Psoas muscle (tissue), 8 donors: Measurements from ENCODE around the gene FANK1. TPM values are rescaled to one million over a fixed set of nuclear protein-coding genes. Genes with fewer than 3 reads are reported as not detected.
A peak's percentile ranks its signal among the peaks of the same experiment; 100 is the strongest.

Source experiments
- ATAC-seq, 4 donors: fragments of 200-7000 bp; cut with Tn5 transposase; one replicate each; pipeline ENCODE4 v1.9.1; 2020; ENCODE audit warnings: moderate library complexity in 3 of 4, mild to moderate bottlenecking in 2 of 4
- DNase-seq, 2 donors: peaks; one replicate each; pipeline ENCODE4 v3.0.0-alpha.2; 2020
- H3K27ac ChIP-seq: fragments of 200-600 bp; one replicate; pipeline ENCODE4 v1.8.0; 2022
- H3K27me3 ChIP-seq, 3 donors: fragments of 200-600 bp in 1 of 3; one replicate each; pipeline versions ENCODE4 v1.6.1 to v1.8.0; 2013 to 2022; ENCODE audit warnings: low read length in 2 of 3, mild to moderate bottlenecking in 2 of 3, moderate library complexity in 1 of 3; ENCODE audit not compliant: insufficient read depth in 3 of 3
- H3K36me3 ChIP-seq, 2 donors: fragments of 200-600 bp in 1 of 2; one replicate each; pipeline versions ENCODE4 v1.6.1 to v1.8.0; 2013 to 2022; ENCODE audit warnings: low read depth in 1 of 2, mild to moderate bottlenecking in 1 of 2, moderate library complexity in 1 of 2; ENCODE audit not compliant: insufficient read depth in 1 of 2
- H3K4me1 ChIP-seq: fragments of 200-600 bp; one replicate; pipeline ENCODE4 v1.8.0; 2022
- H3K4me3 ChIP-seq: fragments of 200-600 bp; one replicate; pipeline ENCODE4 v1.8.0; 2022; ENCODE audit warnings: mild to moderate bottlenecking
- H3K9me3 ChIP-seq: fragments of 200-600 bp; one replicate; pipeline ENCODE4 v1.8.0; 2022
- WGBS, 3 donors: extraction: QIAGEN DNeasy Blood & Tissue Kit; methylation state at CpG; one replicate each; pipeline versions ENCODE4 v1.1.6 to v1.1.7; 2013; 5-methylcytosine and 5-hydroxymethylcytosine counted together
- intact Hi-C, 2 donors: fragments of 100-400 bp; cut with DNase I; formaldehyde crosslinking; loops; one replicate each; pipeline versions ENCODE4 v1.11.0 to v1.14.2; 2022
- polyA plus RNA-seq, 3 donors: library from polyadenylated mRNA; stranded (reverse); fragments of 200-250 nt; gene quantifications; one replicate each; pipeline ENCODE4 v1.2.3, GENCODE V29; 2013
- total RNA-seq, 4 donors: library from RNA; stranded (reverse); fragmentation: NEBNext Ultra II Directional in 2 of 4; extraction: Animal tissue kit (Norgen Biotek cat#: 25700) in 2 of 4; gene quantifications; one replicate each; pipeline versions ENCODE4 v1.2.1 to v1.2.4, GENCODE V29; 2021 to 2023
- TF ChIP-seq, protein P1 (sequence below): fragments of 200-600 bp; IDR thresholded peaks from one replicate; pipeline ENCODE4 v1.8.0; 2022; ENCODE audit warnings: antibody characterized with exemption
- donor health status: healthy with polysubstance abuse.
- donor health status: DM: no; HTN: no; CAD: no; lungs with moderate emphysema.
- donor health status: Bipolar disorder and iron deficiency.
- donor health status: healthy.
- donor health status: DM: yes; HTN: yes; CAD: no.
- donor health status: DM: no; HTN: no; CAD: no.
- donor health status: DM: no; HTN: no; CAD: no.
- donor health status: DM: yes; HTN: yes; CAD: no.

The FANK1 gene
- total and polyA plus RNA-seq, 7 donors, result 0.23 to 0.49 (median 0.29) TPM; not detected in 3

DNA sequence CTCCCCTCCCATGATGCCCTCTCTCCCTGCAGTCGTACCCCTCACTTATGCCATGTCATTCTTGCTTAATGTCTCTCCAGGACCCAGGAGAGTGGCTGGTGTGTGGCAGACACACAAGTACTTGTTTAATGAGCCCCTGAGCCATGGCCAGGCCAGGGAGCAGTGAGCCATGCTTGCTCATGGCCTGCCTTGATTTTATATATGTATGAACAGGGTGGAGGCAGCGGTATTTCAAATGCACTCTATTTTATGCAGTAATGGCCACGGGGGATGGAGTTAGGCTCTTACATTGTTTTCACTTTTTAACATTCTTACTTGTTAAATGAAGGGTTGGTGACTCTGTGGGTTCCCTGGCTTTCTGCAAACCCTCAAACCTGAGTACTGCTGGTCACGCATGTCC lies 144.8 kb downstream of the FANK1 start:
- Histone ChIP-seq H3K9me3 (no peaks in the 10 kb centered on the region), H3K36me3 (no peaks in the 10 kb centered on the region), H3K4me3 (no peak overlapping the region), H3K27me3 (no peaks in the 10 kb centered on the region), H3K4me1 (no peaks in the 10 kb centered on the region), H3K27ac (no peak overlapping the region)
- TF ChIP-seq, protein P1, sequence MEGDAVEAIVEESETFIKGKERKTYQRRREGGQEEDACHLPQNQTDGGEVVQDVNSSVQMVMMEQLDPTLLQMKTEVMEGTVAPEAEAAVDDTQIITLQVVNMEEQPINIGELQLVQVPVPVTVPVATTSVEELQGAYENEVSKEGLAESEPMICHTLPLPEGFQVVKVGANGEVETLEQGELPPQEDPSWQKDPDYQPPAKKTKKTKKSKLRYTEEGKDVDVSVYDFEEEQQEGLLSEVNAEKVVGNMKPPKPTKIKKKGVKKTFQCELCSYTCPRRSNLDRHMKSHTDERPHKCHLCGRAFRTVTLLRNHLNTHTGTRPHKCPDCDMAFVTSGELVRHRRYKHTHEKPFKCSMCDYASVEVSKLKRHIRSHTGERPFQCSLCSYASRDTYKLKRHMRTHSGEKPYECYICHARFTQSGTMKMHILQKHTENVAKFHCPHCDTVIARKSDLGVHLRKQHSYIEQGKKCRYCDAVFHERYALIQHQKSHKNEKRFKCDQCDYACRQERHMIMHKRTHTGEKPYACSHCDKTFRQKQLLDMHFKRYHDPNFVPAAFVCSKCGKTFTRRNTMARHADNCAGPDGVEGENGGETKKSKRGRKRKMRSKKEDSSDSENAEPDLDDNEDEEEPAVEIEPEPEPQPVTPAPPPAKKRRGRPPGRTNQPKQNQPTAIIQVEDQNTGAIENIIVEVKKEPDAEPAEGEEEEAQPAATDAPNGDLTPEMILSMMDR, result no peak
- ATAC-seq (no peak), DNase-seq (no peak)
- intact Hi-C loops, result no loop called here
- WGBS, 3 donors, result 92 to 99% (median 94%) methylated on average over 4 of the region's 4 CpGs

DNA sequence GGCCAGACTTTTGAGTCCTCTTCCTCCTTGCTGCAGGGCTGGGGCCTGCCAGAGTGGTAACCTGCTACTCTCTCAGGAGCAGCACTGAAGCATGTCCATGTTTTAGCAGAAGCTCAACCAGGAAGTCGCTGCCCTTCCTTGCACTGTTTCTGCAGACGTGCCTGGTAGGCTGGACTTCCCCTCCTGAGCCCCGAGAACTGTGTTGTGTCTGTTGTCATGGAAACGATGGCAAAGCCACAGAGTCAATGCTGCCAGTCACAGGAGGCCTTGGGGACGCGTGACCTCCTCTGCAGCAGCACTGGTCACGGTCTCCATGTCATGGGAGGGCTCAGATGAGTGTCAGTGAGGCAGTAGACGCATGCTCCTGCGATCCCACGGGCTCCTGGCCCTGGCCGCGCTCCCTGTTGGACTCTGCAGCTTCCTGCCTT lies 145.5 kb downstream of the FANK1 start:
- no peak overlapping the region for H3K4me3 ChIP-seq
- DNase-seq, result peak; percentile 74 to 87
- 6 to 10% (median 7%) methylated on average over 12 of the region's 12 CpGs for WGBS, 3 donors
- TF ChIP-seq, protein P1, result no peak
- no peaks in the 10 kb centered on the region for H3K9me3 ChIP-seq
- H3K27ac ChIP-seq, result peak overlapping the region; percentile 36
- H3K36me3 ChIP-seq, result no peaks in the 10 kb centered on the region
- intact Hi-C loops, result no loop called here
- H3K27me3 ChIP-seq, result no peaks in the 10 kb centered on the region
- no peaks in the 10 kb centered on the region for H3K4me1 ChIP-seq
- ATAC-seq, result peak; percentile 59 to 87 (median 80)

DNA sequence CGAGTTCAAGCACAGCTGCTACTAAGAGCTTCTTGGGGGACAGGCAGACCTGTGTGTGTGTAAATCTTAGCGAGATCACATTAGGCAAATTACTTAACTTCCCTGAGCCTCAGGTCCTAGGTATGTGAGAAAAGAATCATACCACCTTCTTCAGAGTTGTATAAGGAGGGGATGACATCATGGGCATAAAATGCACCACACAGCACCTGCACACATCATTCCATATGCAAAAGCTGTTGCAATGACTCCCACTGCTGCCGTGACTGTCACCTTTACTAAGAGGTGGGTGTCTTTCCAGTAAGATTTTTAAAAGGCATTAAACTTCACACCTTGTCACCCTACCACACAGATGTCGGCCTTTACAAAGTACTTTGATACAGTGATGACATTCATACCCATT lies 146.0 kb downstream of the FANK1 start:
- ATAC-seq, result no peak
- TF ChIP-seq, protein P1, result no peak
- 40 to 55% (median 42%) methylated on average over 4 of the region's 4 CpGs for whole genome bisulfite sequencing, 3 donors
- intact Hi-C loops, result no loop called here
- Histone ChIP-seq H3K27ac (peak overlapping the region; percentile 9), H3K9me3 (no peaks in the 10 kb centered on the region), H3K36me3 (no peaks in the 10 kb centered on the region), H3K4me3 (no peak overlapping the region), H3K27me3 (no peaks in the 10 kb centered on the region), H3K4me1 (no peaks in the 10 kb centered on the region)
- no peak for DNase-seq

DNA sequence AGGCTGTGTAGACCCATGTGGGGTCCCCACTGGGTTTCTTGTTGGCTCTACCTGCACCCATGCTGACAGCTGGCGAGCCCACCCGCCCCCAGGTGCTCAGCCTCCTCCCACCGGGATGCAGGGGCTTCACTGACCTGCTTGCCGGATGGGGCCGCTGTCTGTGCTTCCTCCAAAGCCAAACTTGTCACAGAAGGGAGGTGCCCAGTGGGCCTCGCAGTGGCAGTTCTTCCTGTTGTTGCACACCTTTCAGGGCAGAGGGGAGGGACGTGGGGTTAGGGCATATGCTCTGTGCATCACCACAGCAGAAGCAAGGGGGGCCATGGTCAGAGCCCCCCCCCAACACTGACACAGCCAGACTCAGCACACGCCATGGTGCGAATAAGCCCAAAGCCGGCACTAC lies 146.5 kb downstream of the FANK1 start:
- Histone ChIP-seq H3K9me3 (no peaks in the 10 kb centered on the region), H3K27me3 (no peaks in the 10 kb centered on the region), H3K36me3 (no peaks in the 10 kb centered on the region), H3K4me3 (no peak overlapping the region), H3K27ac (no peak overlapping the region), H3K4me1 (no peaks in the 10 kb centered on the region)
- ATAC-seq (no peak), DNase-seq (no peak)
- TF ChIP-seq, protein P1, result no peak
- 82 to 89% (median 87%) methylated on average over 10 of the region's 10 CpGs for whole genome bisulfite sequencing, 3 donors
- intact Hi-C loops, result no loop called here

DNA sequence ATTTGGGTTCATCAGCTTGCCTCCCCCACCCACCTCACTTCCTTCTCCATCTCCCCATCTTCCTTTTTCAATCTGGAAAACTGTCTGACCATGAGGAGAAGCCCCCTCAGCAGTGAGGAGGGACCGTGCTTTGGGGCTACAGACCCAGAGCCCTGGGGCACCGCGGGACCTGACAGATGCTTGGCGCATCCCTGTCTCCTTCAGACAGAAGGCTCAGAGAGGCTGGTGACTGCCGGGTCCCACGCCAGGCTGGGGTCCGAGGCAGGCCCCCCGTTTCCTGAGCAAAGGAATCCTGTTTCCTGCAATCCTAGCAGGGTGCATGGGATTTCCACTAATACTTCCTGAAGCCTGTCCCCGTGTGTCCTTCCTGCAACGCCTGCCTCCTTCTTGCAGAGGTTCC lies 147.0 kb downstream of the FANK1 start:
- intact Hi-C loops, result no loop called here
- Histone ChIP-seq H3K27me3 (no peaks in the 10 kb centered on the region), H3K36me3 (no peaks in the 10 kb centered on the region), H3K4me3 (no peak overlapping the region), H3K27ac (no peak overlapping the region), H3K9me3 (no peaks in the 10 kb centered on the region), H3K4me1 (no peaks in the 10 kb centered on the region)
- ATAC-seq (no peak), DNase-seq (no peak)
- WGBS, 3 donors, result 77 to 84% (median 80%) methylated on average over 10 of the region's 10 CpGs
- TF ChIP-seq, protein P1, result no peak
